HCT116 (cell line): Measurements from ENCODE around the gene ETV4.

Experiments
- CBX3 ChIP-seq: IDR thresholded peaks from 2 replicates; pipeline ENCODE4 v1.6.1; 2012; ENCODE audit warnings: low read depth
- CEBPB ChIP-seq: IDR thresholded peaks from 2 replicates; pipeline ENCODE4 v1.6.1; 2012; ENCODE audit warnings: low read depth
- CTCF ChIP-seq, 3 experiments: fragments of 200-600 bp in 1 of 3; sonication (generic) in 1 of 3; IDR thresholded peaks in 2 of 3; conservative IDR thresholded peaks in 1 of 3; 2 replicates each; pipeline ENCODE4 v1.5.1; 2012 to 2017; ENCODE audit warnings: low read depth in 2 of 3, low read length in 2 of 3, antibody characterized with exemption in 1 of 3, borderline replicate concordance in 1 of 3, control low read depth in 1 of 3, mild to moderate bottlenecking in 1 of 3, mixed read lengths in 1 of 3, mixed run types in 1 of 3, moderate library complexity in 1 of 3; ENCODE audit not compliant: insufficient read depth in 1 of 3
- ELF1 ChIP-seq: IDR thresholded peaks from 2 replicates; pipeline ENCODE4 v1.6.1; 2012; ENCODE audit warnings: low read depth, borderline replicate concordance
- EZH2 ChIP-seq: fragments of 200-600 bp; sonication (generic); IDR thresholded peaks from 2 replicates; pipeline ENCODE4 v1.6.1; 2017; ENCODE audit warnings: antibody characterized with exemption, mixed run types
- EZH2phosphoT487 ChIP-seq: fragments of 200-600 bp; IDR thresholded peaks from 2 replicates; pipeline ENCODE4 v1.6.1; 2018; ENCODE audit warnings: antibody characterized with exemption, borderline replicate concordance
- MAX ChIP-seq: IDR thresholded peaks from 2 replicates; pipeline ENCODE4 v1.6.1; 2012
- POLR2A ChIP-seq: IDR thresholded peaks from 2 replicates; pipeline ENCODE4 v1.7.0; 2011; ENCODE audit warnings: borderline replicate concordance; ENCODE audit not compliant: insufficient read depth, insufficient read length; ENCODE audit errors: extremely low read depth
- POLR2AphosphoS5 ChIP-seq: IDR thresholded peaks from 2 replicates; pipeline ENCODE4 v1.6.1; 2011; ENCODE audit warnings: mild to moderate bottlenecking, low read depth, low read length, moderate library complexity
- RAD21 ChIP-seq: IDR thresholded peaks from 2 replicates; pipeline ENCODE4 v1.6.1; 2012; ENCODE audit warnings: low read depth, mild to moderate bottlenecking
- REST ChIP-seq: IDR thresholded peaks from 2 replicates; pipeline ENCODE4 v1.6.1; 2012; ENCODE audit warnings: low read depth
- TCF7L2 ChIP-seq: IDR thresholded peaks from 2 replicates; pipeline ENCODE4 v1.7.0; 2011; ENCODE audit warnings: borderline replicate concordance, inconsistent platforms; ENCODE audit not compliant: insufficient read depth, insufficient read length; ENCODE audit errors: extremely low read depth
- YY1 ChIP-seq: IDR thresholded peaks from 2 replicates; pipeline ENCODE4 v1.6.1; 2011; ENCODE audit warnings: low read length, low read depth, moderate library complexity, mild to moderate bottlenecking; ENCODE audit not compliant: insufficient replicate concordance; ENCODE audit errors: extremely low read depth
- ZNF274 ChIP-seq: fragments of 200-500 bp; sonication (Bioruptor generic); IDR thresholded peaks from 2 replicates; pipeline ENCODE4 v1.6.1; 2014; ENCODE audit warnings: mild to moderate bottlenecking, low read depth, low read length, inconsistent platforms

- TF ChIP-seq POLR2A (no peak), YY1 (no peak), EZH2 (no peak), POLR2AphosphoS5 (no peak), EZH2phosphoT487 (no peak), MAX (no peak), CTCF (IDR thresholded peaks at IDR 0.05 in 2 of 3, conservative IDR thresholded peaks at IDR 0.05 in 1 of 3; ENCODE audit: borderline replicate concordance in 1 of 3, insufficient read depth in 1 of 3, low read depth in 2 of 3, low read length in 2 of 3) (no peak), TCF7L2 (no peak), REST (no peak), RAD21 (no peak), CEBPB (no peak), ELF1 (no peak), CBX3 (no peak), ZNF274 (no peak)
Observed at GRCh38 chr17:43577664-43578403, 31.7 kb upstream of the ETV4 start.
